NOMO-1 treated with dmso at 0.1 percent for 144 hours (cell line): Measurements from ENCODE around the gene EXOC4.

Experiments
- DNase-seq: peaks from one replicate; lab custom pipeline; 2025; ENCODE audit not compliant: unreplicated experiment; lab: John Stamatoyannopoulos, UW

EXOC4 gene

GRCh38 chr7:133529861-133530260, 277.0 kb downstream of the EXOC4 start:
- no peak for DNase-seq

- no peak for DNase-seq
Measured at GRCh38 chr7:133530682-133531081, 277.8 kb downstream of the EXOC4 start.

GRCh38 chr7:133534816-133535215, 281.9 kb downstream of the EXOC4 start:
- no peak for DNase-seq

GRCh38 chr7:133535308-133535707, 282.4 kb downstream of the EXOC4 start:
- no peak for DNase-seq

- DNase-seq: no peak
Measured at GRCh38 chr7:133536450-133536849, 283.6 kb downstream of the EXOC4 start.

- no peak for DNase-seq
Measured at GRCh38 chr7:133539016-133539415, 286.1 kb downstream of the EXOC4 start.

GRCh38 chr7:133540096-133540860, 287.4 kb downstream of the EXOC4 start:
- no peak for DNase-seq

GRCh38 chr7:133542209-133542780, 289.4 kb downstream of the EXOC4 start:
- no peak for DNase-seq

- DNase-seq: no peak
Measured at GRCh38 chr7:133543657-133544056, 290.8 kb downstream of the EXOC4 start.

GRCh38 chr7:133545618-133546017, 292.7 kb downstream of the EXOC4 start:
- DNase-seq: no peak

- no peak for DNase-seq
Measured at GRCh38 chr7:133547981-133548380, 295.1 kb downstream of the EXOC4 start.

- no peak for DNase-seq
Measured at GRCh38 chr7:133549633-133550032, 296.8 kb downstream of the EXOC4 start.

GRCh38 chr7:133550145-133550544, 297.3 kb downstream of the EXOC4 start:
- no peak for DNase-seq

GRCh38 chr7:133550811-133551210, 297.9 kb downstream of the EXOC4 start:
- no peak for DNase-seq

GRCh38 chr7:133551466-133551865, 298.6 kb downstream of the EXOC4 start:
- no peak for DNase-seq

- no peak for DNase-seq
Measured at GRCh38 chr7:133552079-133552478, 299.2 kb downstream of the EXOC4 start.

GRCh38 chr7:133554330-133554729, 301.5 kb downstream of the EXOC4 start:
- DNase-seq: no peak

GRCh38 chr7:133556048-133556447, 303.2 kb downstream of the EXOC4 start:
- DNase-seq: no peak

GRCh38 chr7:133556553-133556952, 303.7 kb downstream of the EXOC4 start:
- no peak for DNase-seq

GRCh38 chr7:133560900-133561299, 308.0 kb downstream of the EXOC4 start:
- no peak for DNase-seq

GRCh38 chr7:133561396-133561795, 308.5 kb downstream of the EXOC4 start:
- DNase-seq: no peak

- no peak for DNase-seq
Measured at GRCh38 chr7:133562621-133563020, 309.7 kb downstream of the EXOC4 start.

GRCh38 chr7:133563251-133563650, 310.4 kb downstream of the EXOC4 start:
- no peak for DNase-seq
